ENCODE results near the gene STPG2.

STPG2 gene

GRCh38 chr4:97866821-97867556 is 276.3 kb downstream of the STPG2 start:
- DNase-seq = no peak
- H3K4me1 Mint-ChIP-seq = no peaks in the 10 kb centered on the region
- peaks cover 13% of the 10 kb centered on the region for H3K9me3 Mint-ChIP-seq
- H3K4me3 Mint-ChIP-seq = no peak overlapping the region
- H3K27ac Mint-ChIP-seq = no peak overlapping the region
- H3K27me3 Mint-ChIP-seq (ENCODE audit: low read depth, poor library complexity) = no peaks in the 10 kb centered on the region
- no peak for TF ChIP-seq CTCF (IDR thresholded peaks at IDR 0.05)
- no peaks in the 10 kb centered on the region for H3K36me3 Mint-ChIP-seq (ENCODE audit: low read depth)

- Mint-ChIP-seq H3K36me3 (ENCODE audit: low read depth) (no peaks in the 10 kb centered on the region), H3K4me1 (no peaks in the 10 kb centered on the region), H3K4me3 (no peak overlapping the region), H3K27me3 (ENCODE audit: low read depth, poor library complexity) (no peaks in the 10 kb centered on the region), H3K9me3 (no peaks in the 10 kb centered on the region), H3K27ac (no peak overlapping the region)
- no peak for DNase-seq
- TF ChIP-seq CTCF (IDR thresholded peaks at IDR 0.05) = no peak
These were observed 292.2 kb downstream of the STPG2 start for GRCh38 chr4:97851115-97851514.

- Mint-ChIP-seq H3K9me3 (no peaks in the 10 kb centered on the region), H3K36me3 (ENCODE audit: low read depth) (no peaks in the 10 kb centered on the region), H3K4me1 (no peaks in the 10 kb centered on the region), H3K27me3 (ENCODE audit: low read depth, poor library complexity) (no peaks in the 10 kb centered on the region), H3K27ac (no peak overlapping the region), H3K4me3 (no peak overlapping the region)
- DNase-seq = no peak
- TF ChIP-seq CTCF (IDR thresholded peaks at IDR 0.05) = no peak
These were observed 297.5 kb downstream of the STPG2 start for GRCh38 chr4:97845758-97846157.

- no peaks in the 10 kb centered on the region for H3K27me3 Mint-ChIP-seq (ENCODE audit: low read depth, poor library complexity)
- TF ChIP-seq CTCF (IDR thresholded peaks at IDR 0.05) = no peak
- no peak for DNase-seq
- no peaks in the 10 kb centered on the region for H3K9me3 Mint-ChIP-seq
- no peak overlapping the region for H3K27ac Mint-ChIP-seq
- no peak overlapping the region for H3K4me3 Mint-ChIP-seq
- H3K4me1 Mint-ChIP-seq = no peaks in the 10 kb centered on the region
- no peaks in the 10 kb centered on the region for H3K36me3 Mint-ChIP-seq (ENCODE audit: low read depth)
These were observed 301.8 kb downstream of the STPG2 start for GRCh38 chr4:97841512-97841911.

- H3K27me3 Mint-ChIP-seq (ENCODE audit: low read depth, poor library complexity) = no peaks in the 10 kb centered on the region
- no peak overlapping the region for H3K4me3 Mint-ChIP-seq
- H3K36me3 Mint-ChIP-seq (ENCODE audit: low read depth) = no peaks in the 10 kb centered on the region
- no peaks in the 10 kb centered on the region for H3K9me3 Mint-ChIP-seq
- H3K27ac Mint-ChIP-seq = no peak overlapping the region
- no peaks in the 10 kb centered on the region for H3K4me1 Mint-ChIP-seq
- TF ChIP-seq CTCF (IDR thresholded peaks at IDR 0.05) = no peak
- DNase-seq = no peak
These were observed 306.6 kb downstream of the STPG2 start for GRCh38 chr4:97836662-97837061.

GRCh38 chr4:97828646-97829045 is 314.6 kb downstream of the STPG2 start:
- H3K4me1 Mint-ChIP-seq = no peaks in the 10 kb centered on the region
- no peaks in the 10 kb centered on the region for H3K9me3 Mint-ChIP-seq
- H3K27me3 Mint-ChIP-seq (ENCODE audit: low read depth, poor library complexity) = no peaks in the 10 kb centered on the region
- H3K27ac Mint-ChIP-seq = no peak overlapping the region
- H3K4me3 Mint-ChIP-seq = no peak overlapping the region
- DNase-seq = no peak
- TF ChIP-seq CTCF (IDR thresholded peaks at IDR 0.05) = no peak
- no peaks in the 10 kb centered on the region for H3K36me3 Mint-ChIP-seq (ENCODE audit: low read depth)
